ENCODE results near the gene KIAA0232.

Gene KIAA0232

GRCh38 chr4:6849691-6850090 lies 67.2 kb downstream of the KIAA0232 start:
- no peak overlapping the region for H3K4me3 ChIP-seq (ENCODE audit: low read length)
- no peak for DNase-seq (ENCODE audit: low read depth)
- no peak for TF ChIP-seq CTCF (IDR thresholded peaks at IDR 0.05; ENCODE audit: insufficient read depth, low read depth, low read length, missing control alignments)

- TF ChIP-seq CTCF (IDR thresholded peaks at IDR 0.05; ENCODE audit: insufficient read depth, low read depth, low read length, missing control alignments), result no peak
- no peak overlapping the region for H3K4me3 ChIP-seq (ENCODE audit: low read length)
- no peak for DNase-seq (ENCODE audit: low read depth)
These were observed 68.9 kb downstream of the KIAA0232 start for GRCh38 chr4:6851431-6851830.

- no peak overlapping the region for H3K4me3 ChIP-seq (ENCODE audit: low read length)
- no peak for DNase-seq (ENCODE audit: low read depth)
- no peak for TF ChIP-seq CTCF (IDR thresholded peaks at IDR 0.05; ENCODE audit: insufficient read depth, low read depth, low read length, missing control alignments)
These were observed 69.4 kb downstream of the KIAA0232 start for GRCh38 chr4:6851962-6852361.

- H3K4me3 ChIP-seq (ENCODE audit: low read length), result no peak overlapping the region
- DNase-seq (ENCODE audit: low read depth), result no peak
- no peak for TF ChIP-seq CTCF (IDR thresholded peaks at IDR 0.05; ENCODE audit: insufficient read depth, low read depth, low read length, missing control alignments)
These were observed 70.1 kb downstream of the KIAA0232 start for GRCh38 chr4:6852582-6852981.

- no peak for DNase-seq (ENCODE audit: low read depth)
- TF ChIP-seq CTCF (IDR thresholded peaks at IDR 0.05; ENCODE audit: insufficient read depth, low read depth, low read length, missing control alignments), result no peak
- no peak overlapping the region for H3K4me3 ChIP-seq (ENCODE audit: low read length)
These were observed 71.7 kb downstream of the KIAA0232 start for GRCh38 chr4:6854098-6854744.

- no peak for TF ChIP-seq CTCF (IDR thresholded peaks at IDR 0.05; ENCODE audit: insufficient read depth, low read depth, low read length, missing control alignments)
- no peak overlapping the region for H3K4me3 ChIP-seq (ENCODE audit: low read length)
- no peak for DNase-seq (ENCODE audit: low read depth)
These were observed 73.3 kb downstream of the KIAA0232 start for GRCh38 chr4:6855692-6856297.

- TF ChIP-seq CTCF (IDR thresholded peaks at IDR 0.05; ENCODE audit: insufficient read depth, low read depth, low read length, missing control alignments), result no peak
- no peak overlapping the region for H3K4me3 ChIP-seq (ENCODE audit: low read length)
- DNase-seq (ENCODE audit: low read depth), result no peak
These were observed 73.9 kb downstream of the KIAA0232 start for GRCh38 chr4:6856391-6856790.

Measured in epithelial cell of esophagus (primary cell).